Keratinocyte (primary cell): Measurements from ENCODE around the gene OAS3. TPM values are rescaled to one million over a fixed set of nuclear protein-coding genes. Genes with fewer than 3 reads are reported as not detected.

ENCODE experiments used
- DNase-seq: peaks from one replicate; pipeline ENCODE4 v3.0.0-alpha.2; 2011; ENCODE audit warnings: low read depth, missing footprints, low spot score
- FAIRE-seq: peaks from 2 replicates; lab custom pipeline; 2011; peaks lifted over from hg19 to GRCh38; lab: Jason Lieb, UNC
- H2AFZ ChIP-seq: 2 replicates; pipeline ENCODE4 v1.6.0; 2012; ENCODE audit warnings: low read length, control low read depth, inconsistent platforms; ENCODE audit not compliant: control insufficient read depth
- H3K27ac ChIP-seq: 2 replicates; pipeline ENCODE4 v1.5.1; 2011; ENCODE audit warnings: low read length; ENCODE audit not compliant: control insufficient read depth, insufficient read depth
- H3K27me3 ChIP-seq: 3 replicates; pipeline ENCODE4 v1.6.0; 2011; ENCODE audit warnings: low read length; ENCODE audit not compliant: control insufficient read depth, insufficient read depth; ENCODE audit errors: extremely low read depth
- H3K36me3 ChIP-seq, 2 experiments: 2 replicates in 1 of 2; 3 replicates in 1 of 2; pipeline ENCODE4 v1.5.1; 2011; ENCODE audit warnings: low read length in 2 of 2, mild to moderate bottlenecking in 1 of 2; ENCODE audit not compliant: control insufficient read depth in 2 of 2, insufficient read depth in 2 of 2; ENCODE audit errors: extremely low read depth in 1 of 2
- H3K4me1 ChIP-seq: 3 replicates; pipeline ENCODE4 v1.5.1; 2011; ENCODE audit warnings: low read length; ENCODE audit not compliant: control insufficient read depth, insufficient read depth; ENCODE audit errors: extremely low read depth
- H3K4me2 ChIP-seq: 3 replicates; pipeline ENCODE4 v1.6.0; 2011; ENCODE audit warnings: low read depth, low read length; ENCODE audit not compliant: control insufficient read depth, insufficient read depth; ENCODE audit errors: extremely low read depth
- H3K4me3 ChIP-seq, 3 experiments: fragments of 200-600 bp in 1 of 3; sonication (generic) in 1 of 3; 2 replicates in 2 of 3; 3 replicates in 1 of 3; pipeline ENCODE4 v1.5.1; 2011 to 2016; ENCODE audit warnings: low read length in 3 of 3, mild to moderate bottlenecking in 3 of 3, control low read depth in 2 of 3, inconsistent platforms in 1 of 3, low read depth in 1 of 3, mixed read lengths in 1 of 3, mixed run types in 1 of 3, moderate library complexity in 1 of 3; ENCODE audit not compliant: control insufficient read depth in 2 of 3, insufficient read depth in 2 of 3; ENCODE audit errors: extremely low read depth in 1 of 3
- H3K79me2 ChIP-seq: 2 replicates; pipeline ENCODE4 v1.6.0; 2012; ENCODE audit warnings: low read length; ENCODE audit not compliant: control insufficient read depth, insufficient read depth
- H3K9ac ChIP-seq: 3 replicates; pipeline ENCODE4 v1.6.0; 2011; ENCODE audit warnings: low read length; ENCODE audit not compliant: control insufficient read depth, insufficient read depth; ENCODE audit errors: extremely low read depth
- H3K9me1 ChIP-seq: 3 replicates; pipeline ENCODE4 v1.6.0; 2011; ENCODE audit warnings: low read length; ENCODE audit not compliant: control insufficient read depth, insufficient read depth; ENCODE audit errors: extremely low read depth
- H3K9me3 ChIP-seq: 2 replicates; pipeline ENCODE4 v1.5.1; 2012; ENCODE audit warnings: low read depth, low read length; ENCODE audit not compliant: control insufficient read depth
- H4K20me1 ChIP-seq: 3 replicates; pipeline ENCODE4 v1.6.0; 2011; ENCODE audit warnings: low read length; ENCODE audit not compliant: control insufficient read depth, insufficient read depth; ENCODE audit errors: extremely low read depth
- CTCF ChIP-seq, 3 experiments: IDR thresholded peaks in 1 of 3; conservative IDR thresholded peaks in 1 of 3; optimal IDR thresholded peaks in 1 of 3; 2 replicates in 2 of 3; 3 replicates in 1 of 3; pipeline versions ENCODE3 to v1.5.1; 2011; ENCODE audit warnings: low read length in 3 of 3, mild to moderate bottlenecking in 3 of 3, moderate library complexity in 2 of 3, control low read depth in 1 of 3, inconsistent platforms in 1 of 3; ENCODE audit not compliant: insufficient read depth in 2 of 3; ENCODE audit errors: extremely low read depth in 1 of 3
- EZH2 ChIP-seq: IDR thresholded peaks from one replicate; pipeline ENCODE4 v1.6.1; 2012; ENCODE audit warnings: inconsistent platforms, mild to moderate bottlenecking, low read length, moderate library complexity
- dilution Hi-C: fragments of 300-500 bp; cut with MboI; formaldehyde crosslinking; loops from one replicate; pipeline ENCODE4 v1.7.0; 2020; ENCODE audit warnings: low sequenced_read_pairs; ENCODE audit not compliant: extremely low pct_ligation_motif_present
- polyA plus RNA-seq, 5 experiments: library from polyadenylated mRNA; depleted of rRNA in 3 of 5; stranded (reverse) in 3 of 5; stranded (forward) in 1 of 5; unstranded in 1 of 5; fragments of >200 nt; gene quantifications; 1 replicate in 1 of 5; 2 replicates in 3 of 5; 3 replicates in 1 of 5; pipeline versions ENCODE4 v1.2.1 to v1.2.3, GENCODE V29; 2011 to 2012; ENCODE audit warnings: missing spikeins in 2 of 5, low read depth in 1 of 5, low replicate concordance in 1 of 5

OAS3 gene
- polyA plus RNA-seq, 1 donor (not counting 4 experiments of a cell fraction or from before 2014, with no cell fraction given): 59.2 TPM

GRCh38 chr12:112894128-112894527, 44.1 kb upstream of the OAS3 start:
- dilution Hi-C loops: no loop called here
- no peak for DNase-seq

GRCh38 chr12:112898380-112898779, 39.9 kb upstream of the OAS3 start:
- Histone ChIP-seq H3K9ac (no peak overlapping the region), H3K9me1 (no peaks in the 10 kb centered on the region), H4K20me1 (no peaks in the 10 kb centered on the region), H3K79me2 (no peaks in the 10 kb centered on the region), H3K27me3 (no peaks in the 10 kb centered on the region), H3K36me3 (no peaks in the 10 kb centered on the region), H3K4me1 (no peaks in the 10 kb centered on the region), H3K4me2 (no peak overlapping the region), H3K4me3 (no peak overlapping the region), H3K9me3 (no peaks in the 10 kb centered on the region), H2AFZ (no peak overlapping the region), H3K27ac (no peak overlapping the region)
- no peak for DNase-seq
- FAIRE-seq: no peak
- no peak for TF ChIP-seq EZH2
- no peak for TF ChIP-seq CTCF (optimal IDR thresholded peaks at IDR 0.05 in 1 of 3, IDR thresholded peaks at IDR 0.05 in 1 of 3, conservative IDR thresholded peaks at IDR 0.05 in 1 of 3; ENCODE audit: extremely low read depth in 1 of 3, insufficient read depth in 2 of 3, low read length in 3 of 3)
- dilution Hi-C loops: no loop called here

More at GRCh38 chr12:112894128-112894527, 44.1 kb upstream of the OAS3 start:
- Histone ChIP-seq H3K4me3 (no peak overlapping the region), H3K27ac (no peak overlapping the region), H3K9me3 (no peaks in the 10 kb centered on the region), H3K36me3 (no peaks in the 10 kb centered on the region), H3K27me3 (no peaks in the 10 kb centered on the region), H3K9ac (no peak overlapping the region), H2AFZ (no peak overlapping the region), H3K79me2 (no peaks in the 10 kb centered on the region), H3K9me1 (no peaks in the 10 kb centered on the region), H3K4me1 (no peaks in the 10 kb centered on the region), H4K20me1 (no peaks in the 10 kb centered on the region), H3K4me2 (no peak overlapping the region)
- TF ChIP-seq EZH2 (no peak), CTCF (optimal IDR thresholded peaks at IDR 0.05 in 1 of 3, IDR thresholded peaks at IDR 0.05 in 1 of 3, conservative IDR thresholded peaks at IDR 0.05 in 1 of 3; ENCODE audit: extremely low read depth in 1 of 3, insufficient read depth in 2 of 3, low read length in 3 of 3) (no peak)
- no peak for FAIRE-seq
